Smooth muscle cell (in vitro differentiated cells): ENCODE results near the gene NMBR. TPM values are rescaled to one million over a fixed set of nuclear protein-coding genes. Genes with fewer than 3 reads are reported as not detected.

Source experiments
- DNase-seq: peaks from one replicate; lab custom pipeline; 2025; ENCODE audit not compliant: unreplicated experiment; lab: John Stamatoyannopoulos, UW
- H2AFZ ChIP-seq: fragments of 200-600 bp; sonication (generic); 2 replicates; pipeline ENCODE4 v1.6.0; 2016; ENCODE audit warnings: antibody characterized with exemption, low read depth, mild to moderate bottlenecking
- H3F3A ChIP-seq: fragments of 200-600 bp; sonication (generic); 2 replicates; pipeline ENCODE4 v1.6.0; 2017; ENCODE audit warnings: antibody characterized with exemption, low read depth
- H3K27ac ChIP-seq: fragments of 200-600 bp; sonication (generic); 2 replicates; pipeline ENCODE4 v1.5.1; 2016; ENCODE audit warnings: low read depth, mild to moderate bottlenecking
- H3K27me3 ChIP-seq: fragments of 200-600 bp; sonication (generic); 2 replicates; pipeline ENCODE4 v1.6.1; 2016; ENCODE audit warnings: low read depth, mild to moderate bottlenecking
- H3K36me3 ChIP-seq: fragments of 200-600 bp; sonication (generic); 2 replicates; pipeline ENCODE4 v1.5.1; 2016; ENCODE audit warnings: low read depth
- H3K4me1 ChIP-seq: fragments of 200-600 bp; sonication (generic); 2 replicates; pipeline ENCODE4 v1.5.1; 2016; ENCODE audit warnings: low read depth
- H3K4me2 ChIP-seq: fragments of 200-600 bp; sonication (generic); 2 replicates; pipeline ENCODE4 v1.6.0; 2016; ENCODE audit warnings: mild to moderate bottlenecking
- H3K4me3 ChIP-seq: fragments of 200-600 bp; sonication (generic); 2 replicates; pipeline ENCODE4 v1.5.1; 2016; ENCODE audit warnings: mild to moderate bottlenecking
- H3K79me2 ChIP-seq: fragments of 200-600 bp; sonication (generic); 2 replicates; pipeline ENCODE4 v1.6.0; 2016; ENCODE audit warnings: low read depth, mild to moderate bottlenecking
- H3K9ac ChIP-seq: fragments of 200-600 bp; sonication (generic); 2 replicates; pipeline ENCODE4 v1.6.0; 2016; ENCODE audit warnings: low read depth
- H3K9me3 ChIP-seq: fragments of 200-600 bp; sonication (generic); replicated peaks from 2 replicates; pipeline ENCODE4 v1.5.1; 2016; ENCODE audit warnings: low read depth
- H4K20me1 ChIP-seq: fragments of 200-600 bp; sonication (generic); 2 replicates; pipeline ENCODE4 v1.6.0; 2016; ENCODE audit warnings: low read depth
- WGBS: methylation state at CpG from one replicate; pipeline ENCODE4 v1.1.7; 2016; ENCODE audit warnings: low lambda C conversion rate; 5-methylcytosine and 5-hydroxymethylcytosine counted together
- polyA plus RNA-seq: library from polyadenylated mRNA; unstranded; fragments of >200 nt; fragmentation: Nextera tagmentation; extraction: Ambion mirVana; gene quantifications from 2 replicates; pipeline ENCODE4 v1.2.1, GENCODE V29; 2016
- total RNA-seq: library from RNA; depleted of rRNA; stranded (reverse); fragments of >200 nt; gene quantifications from 2 replicates; pipeline ENCODE4 v1.2.3, GENCODE V29; 2014
- TF ChIP-seq, protein P1 (sequence below): fragments of 200-600 bp; sonication (generic); IDR thresholded peaks from 2 replicates; pipeline ENCODE4 v1.5.1; 2017; ENCODE audit warnings: borderline replicate concordance, mild to moderate bottlenecking, antibody characterized with exemption; ENCODE audit not compliant: insufficient read depth, poor library complexity, severe bottlenecking

The NMBR gene
- total and polyA plus RNA-seq, 2 experiments from 2014 or later: not detected

DNA sequence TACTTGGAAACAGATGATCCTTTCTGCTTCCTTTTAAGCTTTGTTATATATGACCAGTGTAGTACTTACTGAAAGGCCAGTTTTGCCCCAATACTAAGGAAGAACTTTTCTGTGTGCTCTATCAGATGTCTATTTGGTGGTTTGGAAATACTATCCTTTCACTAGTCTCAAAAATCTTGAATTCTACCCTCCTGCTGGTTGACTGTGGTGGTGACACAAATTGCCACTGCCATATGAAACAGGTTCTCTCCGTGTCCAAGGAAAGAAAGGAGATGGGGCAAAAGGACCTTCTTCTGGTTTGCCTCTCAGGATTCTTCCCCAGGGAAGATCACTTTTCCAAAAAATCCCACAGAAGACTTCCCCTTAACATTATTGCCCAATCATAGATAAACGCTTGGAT lies 8.0 kb downstream of the NMBR start:
- Histone ChIP-seq H3K36me3 (no peaks in the 10 kb centered on the region), H3K4me2 (no peak overlapping the region), H3K9me3 (no peaks in the 10 kb centered on the region), H3K27me3 (no peaks in the 10 kb centered on the region), H3F3A (no peaks in the 10 kb centered on the region), H3K9ac (no peak overlapping the region), H3K27ac (no peak overlapping the region), H3K79me2 (no peaks in the 10 kb centered on the region), H3K4me3 (no peak overlapping the region), H4K20me1 (no peaks in the 10 kb centered on the region), H2AFZ (no peak overlapping the region), H3K4me1 (no peaks in the 10 kb centered on the region)
- 48% methylated on average over 2 of the region's 2 CpGs for WGBS
- TF ChIP-seq, protein P1, sequence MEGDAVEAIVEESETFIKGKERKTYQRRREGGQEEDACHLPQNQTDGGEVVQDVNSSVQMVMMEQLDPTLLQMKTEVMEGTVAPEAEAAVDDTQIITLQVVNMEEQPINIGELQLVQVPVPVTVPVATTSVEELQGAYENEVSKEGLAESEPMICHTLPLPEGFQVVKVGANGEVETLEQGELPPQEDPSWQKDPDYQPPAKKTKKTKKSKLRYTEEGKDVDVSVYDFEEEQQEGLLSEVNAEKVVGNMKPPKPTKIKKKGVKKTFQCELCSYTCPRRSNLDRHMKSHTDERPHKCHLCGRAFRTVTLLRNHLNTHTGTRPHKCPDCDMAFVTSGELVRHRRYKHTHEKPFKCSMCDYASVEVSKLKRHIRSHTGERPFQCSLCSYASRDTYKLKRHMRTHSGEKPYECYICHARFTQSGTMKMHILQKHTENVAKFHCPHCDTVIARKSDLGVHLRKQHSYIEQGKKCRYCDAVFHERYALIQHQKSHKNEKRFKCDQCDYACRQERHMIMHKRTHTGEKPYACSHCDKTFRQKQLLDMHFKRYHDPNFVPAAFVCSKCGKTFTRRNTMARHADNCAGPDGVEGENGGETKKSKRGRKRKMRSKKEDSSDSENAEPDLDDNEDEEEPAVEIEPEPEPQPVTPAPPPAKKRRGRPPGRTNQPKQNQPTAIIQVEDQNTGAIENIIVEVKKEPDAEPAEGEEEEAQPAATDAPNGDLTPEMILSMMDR: no peak
- no peak for DNase-seq

DNA sequence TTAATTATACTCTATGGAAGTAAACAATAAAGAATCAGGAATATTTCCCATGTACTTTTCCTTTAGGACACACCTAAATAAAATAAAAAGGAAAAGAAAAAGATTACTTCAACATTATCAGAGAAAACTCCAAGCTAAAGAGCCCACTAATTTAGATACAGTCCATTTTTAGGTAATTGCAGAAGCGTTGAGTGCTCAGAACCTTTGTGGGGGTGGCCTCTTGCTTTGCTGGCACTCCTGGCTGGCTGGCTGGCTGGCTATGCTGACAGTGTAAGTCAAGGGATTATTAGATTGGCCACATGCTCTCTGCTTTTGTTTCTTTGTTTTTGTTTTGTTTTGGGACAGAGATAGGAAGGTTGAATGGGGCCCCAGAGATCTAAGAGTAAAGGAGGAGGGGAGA lies 14.3 kb downstream of the NMBR start, which contains the start of gene GJE1:
GJE1 (plus strand) TSS at position 301 of the 400 bp plus-strand sequence. CDS start 234 bp downstream, outside the sequence.
- no peaks in the 10 kb centered on the region for H4K20me1 ChIP-seq
- no peak within 1 kb of the TSS for H3K4me2 ChIP-seq
- TF ChIP-seq, protein P1: no peak
- H3K79me2 ChIP-seq: no peaks in the 10 kb centered on the region
- no peak within 1 kb of the TSS for H3K4me3 ChIP-seq
- no peaks in the 10 kb centered on the region for H3K27me3 ChIP-seq
- no peak within 1 kb of the TSS for H3K9ac ChIP-seq
- no peaks in the 10 kb centered on the region for H3F3A ChIP-seq
- H3K9me3 ChIP-seq: no peaks in the 10 kb centered on the region
- DNase-seq: no peak
- no peaks in the 10 kb centered on the region for H3K36me3 ChIP-seq
- no peaks in the 10 kb centered on the region for H3K4me1 ChIP-seq
- WGBS: 47% methylated on average over 1 of the region's 1 CpG
- H3K27ac ChIP-seq: no peak within 1 kb of the TSS
- H2AFZ ChIP-seq: no peak within 1 kb of the TSS

DNA sequence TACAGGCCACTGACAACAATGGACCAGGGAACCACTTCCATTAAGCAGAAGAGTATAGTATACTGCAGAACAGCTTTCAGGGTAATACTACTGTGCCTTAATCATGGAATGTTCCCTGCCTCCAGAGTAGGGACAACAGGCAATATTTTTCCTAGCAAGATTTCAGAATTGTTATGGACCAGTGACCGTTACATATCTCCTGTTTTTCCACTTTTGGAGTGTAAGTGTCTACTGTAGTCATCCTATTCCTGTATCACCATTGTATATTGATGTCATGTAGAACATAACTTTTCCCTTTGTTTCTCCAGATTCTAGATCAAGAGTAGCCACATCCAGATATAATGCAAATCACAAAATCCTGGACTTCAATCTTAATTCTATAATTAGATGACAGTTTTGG lies 16.1 kb downstream of the NMBR start:
- H3K9me3 ChIP-seq: no peaks in the 10 kb centered on the region
- H3K4me1 ChIP-seq: no peaks in the 10 kb centered on the region
- no peak overlapping the region for H3K27ac ChIP-seq
- H3F3A ChIP-seq: no peaks in the 10 kb centered on the region
- TF ChIP-seq, protein P1: no peak
- no peaks in the 10 kb centered on the region for H3K27me3 ChIP-seq
- no peak overlapping the region for H3K4me3 ChIP-seq
- H3K79me2 ChIP-seq: no peaks in the 10 kb centered on the region
- H3K4me2 ChIP-seq: no peak overlapping the region
- WGBS: 93% methylated on average over 1 of the region's 1 CpG
- H3K9ac ChIP-seq: no peak overlapping the region
- no peaks in the 10 kb centered on the region for H3K36me3 ChIP-seq
- H4K20me1 ChIP-seq: no peaks in the 10 kb centered on the region
- H2AFZ ChIP-seq: no peak overlapping the region
- DNase-seq: no peak

DNA sequence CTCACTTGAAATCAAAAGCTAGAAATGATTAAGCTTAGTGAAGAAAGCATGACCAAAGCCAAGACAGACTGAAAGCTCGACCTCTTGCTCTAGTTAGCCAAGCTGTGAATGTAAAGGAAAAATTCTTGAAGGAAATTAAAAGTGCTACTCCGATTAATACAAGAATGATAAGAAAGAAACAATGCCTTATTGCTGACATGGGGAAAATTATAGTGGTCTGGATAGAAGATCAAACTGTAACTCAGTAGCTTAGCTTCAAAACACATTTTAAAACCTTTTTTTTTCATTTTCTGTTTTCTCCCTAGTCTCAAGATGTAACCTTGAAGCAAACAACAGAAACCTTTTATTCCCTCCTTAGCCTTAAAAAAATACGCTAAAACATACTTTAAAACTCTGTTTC lies 25.6 kb downstream of the NMBR start:
- Histone ChIP-seq H3K27ac (no peak overlapping the region), H2AFZ (no peak overlapping the region), H3K4me1 (no peaks in the 10 kb centered on the region), H3K27me3 (no peaks in the 10 kb centered on the region), H3K9ac (no peak overlapping the region), H3K4me3 (no peak overlapping the region), H3K9me3 (no peaks in the 10 kb centered on the region), H3F3A (no peaks in the 10 kb centered on the region), H3K79me2 (no peaks in the 10 kb centered on the region), H3K36me3 (no peaks in the 10 kb centered on the region), H3K4me2 (no peak overlapping the region), H4K20me1 (no peaks in the 10 kb centered on the region)
- TF ChIP-seq, protein P1: no peak
- 83% methylated on average over 3 of the region's 3 CpGs for WGBS
- no peak for DNase-seq
